Heart left ventricle (tissue), 13 donors: Measurements from ENCODE around the gene DOCK1.

Source experiments
- CTCF ChIP-seq, 12 donors: fragments of 200-600 bp; sonication (generic) in 4 of 12; IDR thresholded peaks; one replicate each; pipeline versions ENCODE4 v1.5.0 to v1.8.0; 2018 to 2022; ENCODE audit warnings: antibody characterized with exemption in 12 of 12, mild to moderate bottlenecking in 5 of 12
- POLR2A ChIP-seq, 2 donors: fragments of 450-650 bp; IDR thresholded peaks; one replicate each; pipeline ENCODE4 v1.6.1; 2017; ENCODE audit warnings: antibody characterized with exemption in 2 of 2, mild to moderate bottlenecking in 2 of 2, moderate library complexity in 2 of 2
- donor health status: ischemic (EF 13 %, LVEDD 7.1; RV severe dilation, severe dysfunction).
- donor health status: DM: no; HTN: yes; CAD: no.
- donor health status: DM: no; HTN: no; CAD: no.
- donor health status: ischemic (EF 25% LVEDD 6.9; RV normal size, moderate dysfunction).
- donor health status: ischemic (EF 25% LVEDD 5.7; RV mildly dilated, moderate dysfunction).
- donor health status: ischemic (EF 35%, LVEDD 5.7; RV mildly dilated, moderate dysfunction).
- donor health status: nonischemic (EF 11% LVEDD 7.7; RV severe dilation, severe dysfunction).
- donor health status: DM: yes; HTN: yes; CAD: no.
- donor health status: PGD.
- donor health status: ischemic (EF 29% LVEDD 5.4; RV normal size, mild dysfunction).
- donor health status: nonischemic (EF 23%, LVEDD 6.1; RV moderate dilation, normal function).

- TF ChIP-seq CTCF (IDR thresholded peaks at IDR 0.05) = no peak
- no peak for TF ChIP-seq POLR2A (IDR thresholded peaks at IDR 0.05)
These were observed 177.4 kb downstream of the DOCK1 start for GRCh38 chr10:127082651-127083050.
